ENCODE results near the gene TCF7L2. TPM values are rescaled to one million over a fixed set of nuclear protein-coding genes. Genes with fewer than 3 reads are reported as not detected.
A peak's percentile ranks its signal among the peaks of the same experiment; 100 is the strongest.

The TCF7L2 gene
- polyA plus RNA-seq, 3 donors = 2.1 to 23.5 (median 6.1) TPM

- H3K36me3 Mint-ChIP-seq = peaks cover 16 to 24% of the 10 kb centered on the region in 2 donors
- no peak overlapping the region for H3K4me3 ChIP-seq (replicated peaks in 1 of 3; ENCODE audit: low read depth in 2 of 3, low read length in 3 of 3)
- H4K20me1 ChIP-seq (ENCODE audit: insufficient read depth, low read length) = peaks cover 96% of the 10 kb centered on the region
- H3K79me2 ChIP-seq (ENCODE audit: insufficient read depth, low read length) = no peaks in the 10 kb centered on the region
- H3K9me3 ChIP-seq (replicated peaks in 1 of 2; ENCODE audit: control insufficient read depth in 1 of 2, insufficient read depth in 1 of 2, low read length in 2 of 2) = no peaks in the 10 kb centered on the region
- no peak for TF ChIP-seq CTCF (IDR thresholded peaks at IDR 0.05)
- no peak overlapping the region for H2AFZ ChIP-seq (ENCODE audit: insufficient read depth, low read depth, low read length, poor library complexity, severe bottlenecking)
- H3K9me3 Mint-ChIP-seq = peaks cover 0 to 2% (median 0%) of the 10 kb centered on the region in 7 donors
- H3K27me3 Mint-ChIP-seq (ENCODE audit: low read depth in 3 of 3) = peaks cover 19 to 54% (median 42%) of the 10 kb centered on the region in 3 donors
- peak overlapping the region in 1 of 2 donors; percentile 53 for H3K4me3 Mint-ChIP-seq
- H3K27me3 ChIP-seq (ENCODE audit: control insufficient read depth in 2 of 2, insufficient read depth in 2 of 2, low read length in 2 of 2) = peaks cover 17 to 20% of the 10 kb centered on the region in 2 donors
- H3K4me1 Mint-ChIP-seq = peaks cover 30% of the 10 kb centered on the region
- no peak for DNase-seq
- no peak overlapping the region for H3K4me2 ChIP-seq (replicated peaks; ENCODE audit: extremely low read depth, low read length, poor library complexity, severe bottlenecking)
- H3K36me3 ChIP-seq (replicated peaks in 1 of 2; ENCODE audit: control insufficient read depth in 1 of 2, insufficient read depth in 2 of 2, low read length in 2 of 2) = no peaks in the 10 kb centered on the region
- intact Hi-C loops (cut with micrococcal nuclease) = loop anchor here (5.0 to 10.0 kb wide), 3 partner anchors 404 to 564 kb away; no protein-coding TSS in a partner anchor
- H3K9ac ChIP-seq (ENCODE audit: insufficient read depth, low read length, poor library complexity, severe bottlenecking) = no peak overlapping the region
- H3K27ac ChIP-seq (ENCODE audit: low read depth in 1 of 2, low read length in 2 of 2) = no peak overlapping the region
- H3K4me1 ChIP-seq (ENCODE audit: control insufficient read depth in 1 of 2, insufficient read depth in 2 of 2, low read length in 2 of 2) = peaks cover 13 to 29% of the 10 kb centered on the region in 2 donors
- 90% methylated on average over 6 of the region's 11 CpGs for WGBS (ENCODE audit: insufficient coverage)
- no peak overlapping the region for H3K27ac Mint-ChIP-seq
Measured at GRCh38 chr10:113128450-113129070, 178.5 kb downstream of the TCF7L2 start.

GRCh38 chr10:113129117-113129516 lies 179.1 kb downstream of the TCF7L2 start:
- H3K79me2 ChIP-seq (ENCODE audit: insufficient read depth, low read length) = no peaks in the 10 kb centered on the region
- WGBS (ENCODE audit: insufficient coverage) = 100% methylated on average over 1 of the region's 7 CpGs
- no peak overlapping the region for H3K9ac ChIP-seq (ENCODE audit: insufficient read depth, low read length, poor library complexity, severe bottlenecking)
- H3K4me1 ChIP-seq (ENCODE audit: control insufficient read depth in 1 of 2, insufficient read depth in 2 of 2, low read length in 2 of 2) = peaks cover 15 to 31% of the 10 kb centered on the region in 2 donors
- no peak overlapping the region for H3K27ac Mint-ChIP-seq
- no peak overlapping the region for H2AFZ ChIP-seq (ENCODE audit: insufficient read depth, low read depth, low read length, poor library complexity, severe bottlenecking)
- H3K27me3 Mint-ChIP-seq (ENCODE audit: low read depth in 3 of 3) = peaks cover 20 to 49% (median 39%) of the 10 kb centered on the region in 3 donors
- H3K9me3 ChIP-seq (replicated peaks in 1 of 2; ENCODE audit: control insufficient read depth in 1 of 2, insufficient read depth in 1 of 2, low read length in 2 of 2) = no peaks in the 10 kb centered on the region
- H4K20me1 ChIP-seq (ENCODE audit: insufficient read depth, low read length) = peaks cover 96% of the 10 kb centered on the region
- no peak for DNase-seq
- H3K27me3 ChIP-seq (ENCODE audit: control insufficient read depth in 2 of 2, insufficient read depth in 2 of 2, low read length in 2 of 2) = peaks cover 17 to 20% of the 10 kb centered on the region in 2 donors
- H3K36me3 Mint-ChIP-seq = peaks cover 20 to 24% of the 10 kb centered on the region in 2 donors
- peaks cover 33% of the 10 kb centered on the region for H3K4me1 Mint-ChIP-seq
- peaks cover 0 to 2% (median 0%) of the 10 kb centered on the region in 7 donors for H3K9me3 Mint-ChIP-seq
- no peak for TF ChIP-seq CTCF (IDR thresholded peaks at IDR 0.05)
- H3K27ac ChIP-seq (ENCODE audit: low read depth in 1 of 2, low read length in 2 of 2) = no peak overlapping the region
- no peaks in the 10 kb centered on the region for H3K36me3 ChIP-seq (replicated peaks in 1 of 2; ENCODE audit: control insufficient read depth in 1 of 2, insufficient read depth in 2 of 2, low read length in 2 of 2)
- no peak overlapping the region for H3K4me3 ChIP-seq (replicated peaks in 1 of 3; ENCODE audit: low read depth in 2 of 3, low read length in 3 of 3)
- intact Hi-C loops (cut with micrococcal nuclease) = loop anchor here (5.0 to 10.0 kb wide), 3 partner anchors 404 to 564 kb away; no protein-coding TSS in a partner anchor
- no peak overlapping the region for H3K4me2 ChIP-seq (replicated peaks; ENCODE audit: extremely low read depth, low read length, poor library complexity, severe bottlenecking)
- no peak overlapping the region for H3K4me3 Mint-ChIP-seq
